GM12872 (cell line): ENCODE results near the gene SEMA6B.

Source experiments
- CTCF ChIP-seq: IDR thresholded peaks from 3 replicates; pipeline ENCODE4 v1.5.1; 2011; ENCODE audit warnings: low read depth, mild to moderate bottlenecking, low read length, moderate library complexity; ENCODE audit not compliant: insufficient read depth

The SEMA6B gene

DNA sequence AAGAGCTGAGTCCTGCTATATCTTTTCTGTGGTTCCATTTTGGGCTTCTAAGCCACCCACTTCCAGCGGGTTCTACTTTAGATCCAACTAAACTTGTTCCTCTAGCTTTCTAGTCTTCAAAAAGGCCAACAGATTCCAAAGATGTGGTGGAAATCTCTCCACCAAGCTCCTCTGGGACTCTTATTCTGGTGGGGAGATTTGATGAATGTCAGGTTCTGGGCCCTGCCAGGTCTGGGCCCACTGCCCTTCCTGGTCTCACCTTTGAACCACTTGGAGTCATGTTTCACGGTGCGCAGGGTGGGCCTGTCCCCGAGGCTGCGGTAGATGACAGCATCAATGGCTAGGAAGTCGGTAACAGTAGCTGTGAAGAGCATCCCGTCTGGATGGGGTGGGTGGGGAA, 4.8 kb downstream of the SEMA6B start:
- no peak for TF ChIP-seq CTCF

GRCh38 chr19:4553775-4554174, 5.7 kb downstream of the SEMA6B start:
- TF ChIP-seq CTCF: no peak

DNA sequence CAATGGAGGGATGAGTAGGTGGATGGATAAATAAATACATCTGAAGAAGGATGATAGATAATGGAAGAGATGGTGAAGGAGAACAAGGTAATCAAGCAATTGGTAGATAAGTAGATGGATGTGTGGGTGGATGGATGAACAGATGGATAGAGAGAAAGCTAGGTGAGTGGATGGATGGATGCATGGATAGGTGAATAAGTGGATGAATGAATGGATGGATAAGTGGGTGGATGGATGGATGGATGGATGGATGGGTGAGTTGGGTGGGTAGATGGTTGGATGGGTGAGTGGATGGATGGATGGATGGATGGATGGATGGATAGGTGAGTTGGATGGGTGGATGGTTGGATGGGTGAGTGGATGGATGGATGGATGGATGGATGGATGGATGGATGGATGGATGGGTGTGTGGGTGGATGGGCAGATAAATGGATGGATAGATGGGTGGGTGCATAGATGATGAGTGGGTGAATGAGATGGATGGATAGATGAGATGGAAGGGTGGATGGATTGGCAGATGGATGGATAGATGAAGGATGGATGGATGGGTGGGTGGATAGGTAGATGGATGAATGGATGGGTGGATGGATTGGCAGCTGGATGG, 6.3 kb downstream of the SEMA6B start:
- TF ChIP-seq CTCF: no peak

- no peak for TF ChIP-seq CTCF
Observed at GRCh38 chr19:4552525-4552819, 7.0 kb downstream of the SEMA6B start.

GRCh38 chr19:4550479-4551050, 8.9 kb downstream of the SEMA6B start:
- no peak for TF ChIP-seq CTCF

GRCh38 chr19:4550018-4550417, 9.5 kb downstream of the SEMA6B start:
- TF ChIP-seq CTCF: no peak

- TF ChIP-seq CTCF: no peak
Observed at GRCh38 chr19:4548238-4548584, 11.3 kb downstream of the SEMA6B start.
